Measurements from ENCODE around the gene SSB.
A peak's percentile ranks its signal among the peaks of the same experiment; 100 is the strongest.

The SSB gene

GRCh38 chr2:169765523-169765922, 33.1 kb upstream of the SSB start:
- Histone ChIP-seq H3K27me3 (ENCODE audit: low read length) (no peaks in the 10 kb centered on the region), H3K36me3 (ENCODE audit: low read length) (no peaks in the 10 kb centered on the region), H3K79me2 (ENCODE audit: insufficient read depth, low read length) (no peaks in the 10 kb centered on the region), H4K20me1 (ENCODE audit: low read depth, low read length) (no peaks in the 10 kb centered on the region), H2AFZ (ENCODE audit: low read depth, low read length, severe bottlenecking) (no peak overlapping the region), H3K9me2 (replicated peaks; ENCODE audit: insufficient read depth, low read length) (no peaks in the 10 kb centered on the region), H3K27ac (ENCODE audit: low read depth, low read length) (no peak overlapping the region), H3K4me2 (ENCODE audit: low read depth, low read length, poor library complexity, severe bottlenecking) (no peak overlapping the region), H3K4me3 (ENCODE audit: insufficient read depth, low read length, poor library complexity, severe bottlenecking) (no peak overlapping the region), H3K9me3 (ENCODE audit: insufficient read depth, low read length) (no peaks in the 10 kb centered on the region), H3F3A (ENCODE audit: insufficient read depth) (no peaks in the 10 kb centered on the region), H3K9ac (ENCODE audit: low read length) (no peak overlapping the region)
- TF ChIP-seq CTCF (IDR thresholded peaks at IDR 0.05; ENCODE audit: insufficient read depth, low read length, poor library complexity, severe bottlenecking) (no peak), EZH2phosphoT487 (conservative IDR thresholded peaks at IDR 0.05; ENCODE audit: low read length) (no peak)

GRCh38 chr2:169767243-169767888, 31.3 kb upstream of the SSB start:
- H3K4me2 ChIP-seq (ENCODE audit: low read depth, low read length, poor library complexity, severe bottlenecking): no peak overlapping the region
- H3K9me2 ChIP-seq (replicated peaks; ENCODE audit: insufficient read depth, low read length): no peaks in the 10 kb centered on the region
- no peaks in the 10 kb centered on the region for H3K9me3 ChIP-seq (ENCODE audit: insufficient read depth, low read length)
- no peaks in the 10 kb centered on the region for H3F3A ChIP-seq (ENCODE audit: insufficient read depth)
- H3K36me3 ChIP-seq (ENCODE audit: low read length): no peaks in the 10 kb centered on the region
- H3K9ac ChIP-seq (ENCODE audit: low read length): no peak overlapping the region
- H3K27me3 ChIP-seq (ENCODE audit: low read length): no peaks in the 10 kb centered on the region
- H4K20me1 ChIP-seq (ENCODE audit: low read depth, low read length): no peaks in the 10 kb centered on the region
- H3K4me3 ChIP-seq (ENCODE audit: insufficient read depth, low read length, poor library complexity, severe bottlenecking): no peak overlapping the region
- H2AFZ ChIP-seq (ENCODE audit: low read depth, low read length, severe bottlenecking): peak overlapping the region; percentile 32
- TF ChIP-seq EZH2phosphoT487 (conservative IDR thresholded peaks at IDR 0.05; ENCODE audit: low read length) (no peak), CTCF (IDR thresholded peaks at IDR 0.05; ENCODE audit: insufficient read depth, low read length, poor library complexity, severe bottlenecking) (peak; percentile 78)
- no peak overlapping the region for H3K27ac ChIP-seq (ENCODE audit: low read depth, low read length)
- no peaks in the 10 kb centered on the region for H3K79me2 ChIP-seq (ENCODE audit: insufficient read depth, low read length)

- no peaks in the 10 kb centered on the region for H3K79me2 ChIP-seq (ENCODE audit: insufficient read depth, low read length)
- no peak overlapping the region for H3K4me2 ChIP-seq (ENCODE audit: low read depth, low read length, poor library complexity, severe bottlenecking)
- no peaks in the 10 kb centered on the region for H3F3A ChIP-seq (ENCODE audit: insufficient read depth)
- H3K9me2 ChIP-seq (replicated peaks; ENCODE audit: insufficient read depth, low read length): no peaks in the 10 kb centered on the region
- H4K20me1 ChIP-seq (ENCODE audit: low read depth, low read length): no peaks in the 10 kb centered on the region
- H2AFZ ChIP-seq (ENCODE audit: low read depth, low read length, severe bottlenecking): no peak overlapping the region
- no peak overlapping the region for H3K4me3 ChIP-seq (ENCODE audit: insufficient read depth, low read length, poor library complexity, severe bottlenecking)
- H3K27ac ChIP-seq (ENCODE audit: low read depth, low read length): no peak overlapping the region
- H3K9ac ChIP-seq (ENCODE audit: low read length): no peak overlapping the region
- H3K27me3 ChIP-seq (ENCODE audit: low read length): no peaks in the 10 kb centered on the region
- no peaks in the 10 kb centered on the region for H3K36me3 ChIP-seq (ENCODE audit: low read length)
- no peaks in the 10 kb centered on the region for H3K9me3 ChIP-seq (ENCODE audit: insufficient read depth, low read length)
- TF ChIP-seq CTCF (IDR thresholded peaks at IDR 0.05; ENCODE audit: insufficient read depth, low read length, poor library complexity, severe bottlenecking) (no peak), EZH2phosphoT487 (conservative IDR thresholded peaks at IDR 0.05; ENCODE audit: low read length) (no peak)
Observed at GRCh38 chr2:169768262-169768995, 30.2 kb upstream of the SSB start.
